ENCODE results near the gene CACNA1C.

Gene CACNA1C

DNA sequence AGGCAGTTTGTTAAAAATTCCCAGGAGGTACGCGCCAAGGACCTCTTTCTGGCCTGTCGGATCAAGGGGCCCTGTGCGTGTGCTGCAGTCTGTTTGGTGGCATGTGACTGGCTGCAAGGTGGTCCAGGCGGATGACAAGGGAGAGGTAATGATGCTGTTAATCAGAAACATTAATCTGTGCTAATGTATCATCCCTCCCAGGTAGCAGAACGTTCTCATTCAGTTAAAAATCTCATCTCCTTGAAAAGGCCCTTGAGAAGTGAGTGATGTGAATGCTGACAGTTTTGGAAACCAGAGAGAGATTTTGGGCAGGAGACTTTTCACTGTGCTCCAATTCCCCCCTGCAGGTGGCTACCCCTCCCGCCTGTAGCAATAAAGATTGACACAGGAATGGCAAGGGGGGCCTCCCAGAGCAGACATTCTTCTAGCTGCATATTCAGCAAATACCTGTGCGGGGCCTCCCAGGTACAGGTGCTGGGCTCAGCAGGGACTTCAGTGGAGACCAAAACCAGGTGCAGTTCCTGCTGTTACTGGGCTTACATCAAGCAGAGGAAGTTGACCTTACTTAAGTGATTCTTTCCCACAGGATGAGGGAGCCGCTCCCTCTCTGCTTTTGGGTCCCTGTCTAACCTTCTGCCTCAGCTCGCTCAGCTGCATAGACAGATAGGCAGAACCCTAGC lies 364.8 kb downstream of the CACNA1C start:
- no peak for DNase-seq (ENCODE audit: low spot score)

GRCh38 chr12:2418579-2418978 lies 365.8 kb downstream of the CACNA1C start:
- no peak for DNase-seq (ENCODE audit: low spot score)

DNA sequence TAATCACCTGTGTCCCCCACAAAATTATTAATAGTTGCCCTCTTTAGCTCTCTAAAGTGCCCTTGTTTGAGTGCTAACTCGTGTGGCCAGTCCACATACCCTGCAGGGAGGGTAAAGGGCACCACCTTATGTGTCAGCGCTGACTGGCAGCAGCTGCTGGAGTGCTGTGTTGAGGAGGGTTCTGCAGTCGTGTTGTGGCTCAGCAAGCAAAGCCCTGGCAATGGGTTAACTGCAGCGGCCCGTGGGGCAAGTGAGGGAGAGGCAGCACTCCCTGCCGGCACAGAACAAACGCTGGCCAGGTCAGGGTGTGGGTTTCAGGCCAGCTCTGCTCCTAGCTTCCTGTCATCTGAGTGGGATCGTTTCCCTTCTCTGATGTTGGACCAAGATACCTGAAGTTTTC lies 369.8 kb downstream of the CACNA1C start:
- no peak for DNase-seq (ENCODE audit: low spot score)

GRCh38 chr12:2429032-2429431 lies 376.2 kb downstream of the CACNA1C start:
- no peak for DNase-seq (ENCODE audit: low spot score)

GRCh38 chr12:2431810-2432209 lies 379.0 kb downstream of the CACNA1C start:
- DNase-seq (ENCODE audit: low spot score): no peak

DNA sequence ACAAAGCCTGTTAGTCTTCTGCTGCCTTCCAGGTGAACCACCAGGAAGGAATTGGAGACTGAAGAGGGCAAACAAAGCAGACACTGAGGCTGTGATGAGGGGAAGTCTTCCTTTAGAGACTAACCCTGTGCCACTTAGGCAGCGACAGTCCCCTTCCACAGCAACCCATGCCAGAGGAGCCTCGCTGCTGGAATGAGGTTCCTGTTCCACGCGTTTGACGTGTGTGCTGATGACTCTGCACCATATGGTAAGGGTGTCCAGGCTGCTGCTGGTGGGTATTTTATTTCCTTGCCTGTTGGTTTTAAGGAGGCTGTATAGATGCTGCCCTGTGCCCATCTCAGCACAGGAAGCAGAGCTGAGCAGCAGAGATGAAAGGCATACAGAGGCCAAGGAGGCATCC lies 380.1 kb downstream of the CACNA1C start:
- DNase-seq (ENCODE audit: low spot score): no peak

- no peak for DNase-seq (ENCODE audit: low spot score)
Measured at GRCh38 chr12:2435511-2435910, 382.7 kb downstream of the CACNA1C start.

- DNase-seq (ENCODE audit: low spot score): no peak
Measured at GRCh38 chr12:2439332-2440100, 386.7 kb downstream of the CACNA1C start.

DNA sequence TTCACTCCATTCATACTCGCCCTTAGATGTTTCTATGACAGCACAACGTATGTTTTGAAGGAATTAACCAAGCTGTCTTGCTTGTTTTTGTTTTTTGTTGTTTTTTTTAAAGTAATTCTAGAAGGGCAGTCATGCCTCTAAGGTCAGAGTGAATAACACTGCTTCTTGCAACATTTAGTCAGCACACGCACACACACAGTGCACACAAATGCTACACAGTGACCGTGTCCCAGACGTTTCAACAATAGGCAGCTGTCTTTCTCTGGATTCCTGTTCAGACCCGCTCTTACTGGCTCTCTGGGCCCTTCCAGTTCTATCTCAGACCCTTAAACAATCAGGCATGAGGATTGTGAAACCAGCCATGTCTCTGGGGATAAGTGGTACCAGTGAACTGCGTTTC lies 391.0 kb downstream of the CACNA1C start:
- no peak for DNase-seq (ENCODE audit: low spot score)

DNA sequence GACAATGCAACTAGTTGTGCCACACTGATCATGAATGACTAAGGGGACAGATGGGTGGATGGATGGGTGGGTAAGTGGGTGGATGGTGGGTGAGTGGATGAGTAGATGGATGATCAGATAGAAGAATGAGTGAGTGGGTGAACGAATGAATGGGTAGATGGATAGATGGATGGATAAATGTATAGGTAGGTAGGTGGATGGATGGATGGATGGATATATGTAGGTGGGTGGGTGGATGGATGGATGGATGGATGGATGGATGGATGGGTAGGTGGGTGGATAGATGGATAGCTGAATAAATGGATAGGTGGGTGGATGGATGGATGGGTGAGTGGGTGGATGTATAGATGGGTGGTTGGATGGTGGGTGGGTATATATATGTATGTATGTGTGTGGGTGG lies 393.2 kb downstream of the CACNA1C start:
- no peak for DNase-seq (ENCODE audit: low spot score)

DNA sequence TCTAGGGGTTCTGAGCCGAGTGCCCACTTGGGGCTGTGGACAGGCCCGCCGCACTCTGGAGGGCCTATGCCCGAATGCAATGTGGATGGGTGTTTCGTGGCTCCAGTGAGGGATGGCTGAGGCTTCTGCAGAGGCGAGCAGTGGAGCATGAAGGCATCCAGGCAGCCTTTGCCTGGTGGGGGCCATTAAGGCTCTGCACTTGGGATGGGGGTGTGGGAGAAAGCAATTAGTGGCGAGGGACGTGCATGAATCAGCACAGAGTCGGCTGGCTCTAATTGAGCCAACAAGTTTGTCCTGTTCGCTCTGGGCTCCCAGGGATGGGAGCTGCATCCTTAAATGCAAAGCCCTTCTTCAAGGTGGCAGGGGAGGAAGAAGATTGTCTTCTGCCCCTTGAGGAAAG lies 395.1 kb downstream of the CACNA1C start:
- no peak for DNase-seq (ENCODE audit: low spot score)

GRCh38 chr12:2449586-2449985 lies 396.8 kb downstream of the CACNA1C start:
- no peak for DNase-seq (ENCODE audit: low spot score)

DNA sequence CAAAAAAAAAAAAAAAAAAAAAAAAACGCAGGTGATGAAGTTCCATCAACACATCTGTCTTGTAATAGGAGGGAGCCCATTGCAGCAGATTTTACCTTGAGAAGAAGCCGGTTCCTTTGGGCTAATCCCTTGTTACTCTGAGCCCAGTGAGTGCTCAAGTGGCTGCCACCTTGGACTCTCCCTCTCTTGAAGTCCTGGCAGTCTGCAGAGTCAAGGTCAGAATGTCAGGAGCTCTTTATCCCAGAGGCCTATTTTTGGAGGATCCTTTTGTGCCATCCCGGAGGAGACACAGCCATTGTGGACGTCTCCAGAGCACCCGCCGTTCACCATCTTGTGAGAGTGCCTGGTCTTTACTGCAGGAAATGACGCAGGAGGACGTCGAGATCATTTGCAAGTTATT lies 397.8 kb downstream of the CACNA1C start:
- DNase-seq (ENCODE audit: low spot score): no peak

DNA sequence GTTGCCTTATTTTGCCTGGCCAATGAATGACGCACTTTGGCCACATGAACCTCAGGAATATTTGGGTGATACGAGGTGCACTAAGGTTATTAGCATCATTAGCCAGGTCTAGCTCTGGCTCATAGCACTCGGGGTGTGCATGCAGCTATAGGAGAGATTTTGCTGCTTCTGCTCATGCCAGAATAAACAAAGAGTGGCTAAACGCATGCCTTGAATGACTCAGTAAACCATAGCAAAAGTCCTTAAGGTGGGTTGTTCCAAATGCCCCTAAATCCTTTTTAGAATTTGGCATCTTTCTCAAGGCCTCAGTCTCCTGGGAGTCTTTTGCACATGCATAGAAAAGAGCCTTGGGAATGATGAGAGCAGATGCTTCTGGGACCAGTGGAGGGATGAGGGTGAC lies 398.2 kb downstream of the CACNA1C start:
- no peak for DNase-seq (ENCODE audit: low spot score)

DNA sequence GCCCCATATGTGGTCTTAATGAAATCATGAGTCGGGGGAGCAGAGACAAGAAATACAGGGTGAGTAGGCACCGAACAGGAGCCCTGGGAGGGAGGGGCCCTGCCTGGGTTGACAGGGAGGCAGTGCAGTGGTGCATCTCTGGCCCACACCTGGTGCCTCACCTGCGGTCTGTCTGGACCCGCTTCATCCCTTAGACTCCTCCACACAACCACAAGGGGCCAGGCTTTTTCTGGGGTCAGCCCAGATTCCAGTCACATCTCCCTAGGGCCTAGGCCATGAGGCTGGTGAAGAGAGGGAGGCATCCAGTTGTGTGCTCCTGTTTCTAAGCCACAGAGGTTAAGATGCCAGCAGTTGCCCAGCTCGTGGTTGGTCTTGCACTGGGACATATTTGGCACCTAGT lies 398.7 kb downstream of the CACNA1C start:
- DNase-seq (ENCODE audit: low spot score): no peak

DNA sequence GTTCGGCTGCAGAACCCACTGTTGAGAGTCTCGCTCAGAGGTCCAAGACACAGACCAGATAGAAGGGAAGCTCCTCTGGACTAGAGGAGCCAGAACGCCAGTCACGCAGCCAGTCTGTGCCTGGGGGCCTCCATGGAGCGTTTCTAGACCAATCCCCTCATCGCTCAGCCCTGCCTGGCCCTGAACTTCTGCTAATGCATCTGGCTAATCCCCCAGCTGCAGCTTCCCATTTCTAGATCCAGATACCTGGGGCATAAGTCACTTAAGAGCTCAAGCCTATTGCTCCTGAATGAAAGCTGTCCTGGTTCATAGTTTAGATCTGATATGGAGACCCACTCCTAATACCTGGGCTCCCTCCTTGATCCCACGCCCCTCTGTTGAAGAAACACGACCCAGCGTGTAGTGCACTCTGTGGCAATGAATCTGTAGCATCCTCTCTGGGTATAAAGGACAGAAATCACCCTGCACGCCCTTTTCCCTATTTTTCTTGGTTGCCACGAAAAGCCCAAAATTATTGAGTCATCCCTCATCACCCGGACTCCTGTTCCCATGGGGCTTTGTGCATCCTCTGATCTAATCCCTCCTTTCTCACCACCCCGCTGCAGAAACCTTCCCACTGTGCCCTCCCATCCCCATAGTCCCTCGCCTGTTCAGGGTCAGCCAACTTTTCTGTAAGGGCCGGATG lies 400.4 kb downstream of the CACNA1C start:
- DNase-seq (ENCODE audit: low spot score): no peak

GRCh38 chr12:2453761-2454090 lies 400.9 kb downstream of the CACNA1C start:
- DNase-seq (ENCODE audit: low spot score): no peak

DNA sequence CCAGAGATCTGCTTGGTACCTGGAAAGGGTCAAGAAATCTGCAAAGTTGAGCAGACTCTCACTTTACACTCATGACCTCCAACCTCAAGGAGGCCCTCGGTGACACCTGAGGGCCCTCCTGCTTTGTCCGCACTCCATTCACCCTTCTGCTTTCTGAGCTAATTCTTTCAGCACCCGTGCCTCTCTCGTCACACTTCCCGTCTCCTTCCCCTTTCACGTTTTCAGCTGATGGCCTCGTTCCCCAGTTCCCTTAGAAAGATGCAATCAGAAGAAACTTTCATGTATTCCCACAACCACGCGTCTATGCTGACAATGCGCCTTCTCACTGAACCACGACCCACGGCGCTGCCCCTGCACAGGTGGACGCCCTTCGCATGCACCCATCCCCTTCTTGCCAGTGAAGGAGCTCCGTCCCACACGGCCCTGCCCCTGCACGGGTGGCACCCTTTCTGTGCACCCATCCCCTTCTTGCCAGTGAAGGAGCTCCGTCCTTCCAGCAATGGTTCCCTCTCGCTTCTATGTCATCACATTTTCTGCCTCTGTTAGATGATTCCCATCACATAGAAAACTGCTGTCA lies 401.9 kb downstream of the CACNA1C start:
- no peak for DNase-seq (ENCODE audit: low spot score)

GRCh38 chr12:2455410-2455809 lies 402.6 kb downstream of the CACNA1C start:
- DNase-seq (ENCODE audit: low spot score): no peak

GRCh38 chr12:2456122-2456812 lies 403.5 kb downstream of the CACNA1C start:
- no peak for DNase-seq (ENCODE audit: low spot score)

DNA sequence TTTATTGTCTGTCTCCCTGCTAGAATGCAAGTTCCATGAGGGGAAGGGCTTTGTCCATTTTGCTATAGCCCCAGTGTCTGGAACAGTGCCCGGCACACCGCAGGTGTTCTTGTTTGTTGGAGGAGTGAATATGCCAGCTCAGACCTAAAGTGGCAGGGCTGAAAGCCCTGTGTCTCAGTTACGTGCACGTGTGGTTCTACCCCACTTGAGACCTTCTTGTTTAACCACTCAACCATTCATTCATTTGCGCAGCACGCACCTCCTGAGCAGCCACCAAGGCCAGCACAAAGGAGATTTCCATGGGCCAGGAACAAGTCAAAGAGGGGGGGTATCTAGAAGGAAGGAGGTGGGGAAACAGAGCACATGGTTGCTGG lies 404.0 kb downstream of the CACNA1C start:
- no peak for DNase-seq (ENCODE audit: low spot score)

DNA sequence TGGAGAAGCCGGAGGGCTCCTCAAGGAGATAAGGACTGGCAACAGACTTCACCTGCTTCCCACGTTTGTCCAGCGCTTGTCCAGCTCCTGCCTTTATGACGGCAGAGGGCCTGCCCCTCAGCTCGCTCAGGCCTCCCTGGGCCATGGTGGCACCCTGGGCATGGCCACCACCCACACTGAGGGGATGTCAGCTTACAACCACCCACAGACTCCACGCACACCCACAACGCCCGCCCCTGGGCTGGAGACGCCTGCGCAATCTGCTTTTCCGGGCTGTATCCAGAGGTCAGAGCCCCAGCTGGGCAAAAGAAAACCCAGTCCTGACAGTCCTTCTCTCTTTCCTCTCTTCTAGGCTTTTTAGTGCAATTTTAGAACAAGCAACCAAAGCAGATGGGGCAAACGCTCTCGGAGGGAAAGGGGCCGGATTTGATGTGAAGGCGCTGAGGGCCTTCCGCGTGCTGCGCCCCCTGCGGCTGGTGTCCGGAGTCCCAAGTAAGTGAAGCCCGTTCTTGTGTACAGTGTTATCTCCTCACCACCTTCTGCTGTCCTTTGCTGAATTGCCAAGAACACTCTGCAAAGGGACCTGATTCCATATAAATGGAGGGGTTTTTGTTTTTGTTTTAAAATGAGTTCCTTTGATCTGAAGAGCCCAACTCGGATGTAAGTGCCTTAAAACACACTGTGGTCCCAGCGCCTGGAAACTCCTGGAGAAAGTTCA lies 404.6 kb downstream of the CACNA1C start:
- DNase-seq (ENCODE audit: low spot score): no peak

All from LoVo (cell line).